Measurements from ENCODE around the gene SLCO4A1.

GRCh38 chr20:62599216-62600110 lies 42.8 kb upstream of the SLCO4A1 start:
- TF ChIP-seq REST (IDR thresholded peaks at IDR 0.05; ENCODE audit: insufficient read depth in 1 of 2, low read depth in 2 of 2, low read length in 2 of 2) (no peak), POLR2AphosphoS5 (IDR thresholded peaks at IDR 0.05; ENCODE audit: low read depth, low read length) (no peak), TAF1 (IDR thresholded peaks at IDR 0.05; ENCODE audit: borderline replicate concordance, insufficient read depth, low read length) (no peak), SIN3A (IDR thresholded peaks at IDR 0.05; ENCODE audit: borderline replicate concordance, insufficient read depth, low read length) (no peak), FOXP2 (optimal IDR thresholded peaks at IDR 0.05; ENCODE audit: borderline replicate concordance, extremely low read depth, extremely low read length, insufficient read depth) (no peak)
